AG04450 (cell line): ENCODE data around the gene ASPM. TPM values are rescaled to one million over a fixed set of nuclear protein-coding genes. Genes with fewer than 3 reads are reported as not detected.

Source experiments
- CTCF ChIA-PET: fragments of 300-600, 350-600 bp; formaldehyde crosslinking; extraction: SDS; loops from one replicate; lab custom pipeline; 2022; ENCODE audit warnings: antibody characterized with exemption, inconsistent platforms; lab: Charles Lee
- POLR2A ChIA-PET: fragments of 350-600 bp; formaldehyde crosslinking; extraction: SDS; loops from one replicate; lab custom pipeline; 2021; ENCODE audit warnings: antibody characterized with exemption, inconsistent platforms; lab: Yijun Ruan, JAX
- DNase-seq: peaks from one replicate; pipeline ENCODE4 v3.0.0-alpha.2; 2011; ENCODE audit warnings: low read depth, low spot score
- H3K27ac ChIP-seq: one replicate; pipeline ENCODE4 v1.5.1; 2012; ENCODE audit warnings: low read depth, low read length, control low read depth
- H3K27me3 ChIP-seq: one replicate; pipeline ENCODE4 v1.6.0; 2012; ENCODE audit warnings: low read length; ENCODE audit not compliant: control insufficient read depth, insufficient read depth
- H3K4me3 ChIP-seq: 2 replicates; pipeline ENCODE4 v1.5.1; 2011; ENCODE audit warnings: mild to moderate bottlenecking, low read depth, low read length, control low read depth
- H3K9me3 ChIP-seq: 2 replicates; pipeline ENCODE4 v1.5.1; 2012; ENCODE audit warnings: low read length; ENCODE audit not compliant: control insufficient read depth, insufficient read depth
- CTCF ChIP-seq: IDR thresholded peaks from 2 replicates; pipeline ENCODE4 v1.5.1; 2011; ENCODE audit warnings: low read depth, low read length, control low read depth, inconsistent platforms
- polyA plus RNA-seq: library from polyadenylated mRNA; depleted of rRNA; stranded (reverse); fragments of >200 nt; gene quantifications from 2 replicates; pipeline ENCODE4 v1.2.3, GENCODE V29; 2011

ASPM gene
- polyA plus RNA-seq, 1 experiment: 6.1 TPM

GRCh38 chr1:197152662-197153061 lies 6.2 kb upstream of the ASPM start:
- POLR2A ChIA-PET: no interaction called here
- DNase-seq: no peak

GRCh38 chr1:197151185-197151584 lies 4.7 kb upstream of the ASPM start:
- no peak for TF ChIP-seq CTCF
- ChIA-PET POLR2A (interaction anchor here (0.7 kb wide), 1 partner anchor 10 kb away, joined by 11 read pairs; no protein-coding TSS in a partner anchor), CTCF (interaction anchor here (0.6 to 3.1 kb wide), 2 partner anchors 28 to 29 kb away, joined by 3 to 26 read pairs; no protein-coding TSS in a partner anchor)
- Histone ChIP-seq H3K4me3 (no peak overlapping the region), H3K27ac (no peak overlapping the region), H3K27me3 (no peaks in the 10 kb centered on the region), H3K9me3 (no peaks in the 10 kb centered on the region)
- no peak for DNase-seq

More at GRCh38 chr1:197152662-197153061, 6.2 kb upstream of the ASPM start:
- H3K4me3 ChIP-seq: no peak overlapping the region
- TF ChIP-seq CTCF: no peak
- H3K27ac ChIP-seq: no peak overlapping the region
- H3K9me3 ChIP-seq: no peaks in the 10 kb centered on the region
- CTCF ChIA-PET: interaction anchor here (3.1 kb wide), 1 partner anchor 27 kb away, joined by 26 read pairs; no protein-coding TSS in a partner anchor
- no peaks in the 10 kb centered on the region for H3K27me3 ChIP-seq

- CTCF ChIA-PET: no interaction called here
- no peak for TF ChIP-seq CTCF
- DNase-seq: no peak
Measured at GRCh38 chr1:197150336-197151005, 4.0 kb upstream of the ASPM start.

GRCh38 chr1:197149340-197149739 lies 2.9 kb upstream of the ASPM start:
- H3K9me3 ChIP-seq: no peaks in the 10 kb centered on the region
- no peaks in the 10 kb centered on the region for H3K27me3 ChIP-seq
- ChIA-PET POLR2A (no interaction called here), CTCF (no interaction called here)
- H3K4me3 ChIP-seq: no peak overlapping the region
- no peak for TF ChIP-seq CTCF
- H3K27ac ChIP-seq: no peak overlapping the region
- DNase-seq: no peak

More at GRCh38 chr1:197150336-197151005, 4.0 kb upstream of the ASPM start:
- H3K27me3 ChIP-seq: no peaks in the 10 kb centered on the region
- no peak overlapping the region for H3K27ac ChIP-seq
- POLR2A ChIA-PET: no interaction called here
- H3K4me3 ChIP-seq: no peak overlapping the region
- H3K9me3 ChIP-seq: no peaks in the 10 kb centered on the region

- CTCF ChIA-PET: no interaction called here
- TF ChIP-seq CTCF: no peak
Measured at GRCh38 chr1:197145446-197146024, 934 bp downstream of the ASPM start.

More at GRCh38 chr1:197145446-197146024, 934 bp downstream of the ASPM start:
- DNase-seq: no peak
- no peaks in the 10 kb centered on the region for H3K9me3 ChIP-seq
- POLR2A ChIA-PET: no interaction called here
- no peaks in the 10 kb centered on the region for H3K27me3 ChIP-seq
- H3K27ac ChIP-seq: no peak overlapping the region
- peak overlapping the region; percentile 86 for H3K4me3 ChIP-seq
